Measurements from ENCODE around the gene ABCA12.

- no peak for TF ChIP-seq CTCF (IDR thresholded peaks at IDR 0.05)
- no peak for TF ChIP-seq POLR2A (IDR thresholded peaks at IDR 0.05)
- TF ChIP-seq POLR2AphosphoS5 (IDR thresholded peaks at IDR 0.05): no peak
These were observed 242.2 kb downstream of the ABCA12 start for GRCh38 chr2:214896274-214896673.
